ENCODE data around the gene SNX18. TPM values are rescaled to one million over a fixed set of nuclear protein-coding genes. Genes with fewer than 3 reads are reported as not detected.

The SNX18 gene
- total and polyA plus RNA-seq, 7 donors, result 3.9 to 13.0 (median 9.1) TPM

- no peaks in the 10 kb centered on the region for H3K27me3 ChIP-seq (ENCODE audit: insufficient read depth in 3 of 3, low read length in 2 of 3)
- peak in 1 of 4 donors; percentile 26 for ATAC-seq
- peaks cover 2% of the 10 kb centered on the region for H3K9me3 ChIP-seq
- H3K36me3 ChIP-seq (ENCODE audit: insufficient read depth in 1 of 2, low read depth in 1 of 2), result no peaks in the 10 kb centered on the region
- TF ChIP-seq, protein P1, sequence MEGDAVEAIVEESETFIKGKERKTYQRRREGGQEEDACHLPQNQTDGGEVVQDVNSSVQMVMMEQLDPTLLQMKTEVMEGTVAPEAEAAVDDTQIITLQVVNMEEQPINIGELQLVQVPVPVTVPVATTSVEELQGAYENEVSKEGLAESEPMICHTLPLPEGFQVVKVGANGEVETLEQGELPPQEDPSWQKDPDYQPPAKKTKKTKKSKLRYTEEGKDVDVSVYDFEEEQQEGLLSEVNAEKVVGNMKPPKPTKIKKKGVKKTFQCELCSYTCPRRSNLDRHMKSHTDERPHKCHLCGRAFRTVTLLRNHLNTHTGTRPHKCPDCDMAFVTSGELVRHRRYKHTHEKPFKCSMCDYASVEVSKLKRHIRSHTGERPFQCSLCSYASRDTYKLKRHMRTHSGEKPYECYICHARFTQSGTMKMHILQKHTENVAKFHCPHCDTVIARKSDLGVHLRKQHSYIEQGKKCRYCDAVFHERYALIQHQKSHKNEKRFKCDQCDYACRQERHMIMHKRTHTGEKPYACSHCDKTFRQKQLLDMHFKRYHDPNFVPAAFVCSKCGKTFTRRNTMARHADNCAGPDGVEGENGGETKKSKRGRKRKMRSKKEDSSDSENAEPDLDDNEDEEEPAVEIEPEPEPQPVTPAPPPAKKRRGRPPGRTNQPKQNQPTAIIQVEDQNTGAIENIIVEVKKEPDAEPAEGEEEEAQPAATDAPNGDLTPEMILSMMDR (IDR thresholded peaks at IDR 0.05), result no peak
- H3K4me1 ChIP-seq, result no peaks in the 10 kb centered on the region
- WGBS, 3 donors, result 42 to 46% (median 45%) methylated on average over 7 of the region's 7 CpGs
- H3K27ac ChIP-seq, result peak overlapping the region; percentile 51
- no peak overlapping the region for H3K4me3 ChIP-seq
- intact Hi-C loops (cut with DNase I), result no loop called here
- no peak for DNase-seq
These were observed 63.6 kb downstream of the SNX18 start for GRCh38 chr5:54580997-54581811.

DNA sequence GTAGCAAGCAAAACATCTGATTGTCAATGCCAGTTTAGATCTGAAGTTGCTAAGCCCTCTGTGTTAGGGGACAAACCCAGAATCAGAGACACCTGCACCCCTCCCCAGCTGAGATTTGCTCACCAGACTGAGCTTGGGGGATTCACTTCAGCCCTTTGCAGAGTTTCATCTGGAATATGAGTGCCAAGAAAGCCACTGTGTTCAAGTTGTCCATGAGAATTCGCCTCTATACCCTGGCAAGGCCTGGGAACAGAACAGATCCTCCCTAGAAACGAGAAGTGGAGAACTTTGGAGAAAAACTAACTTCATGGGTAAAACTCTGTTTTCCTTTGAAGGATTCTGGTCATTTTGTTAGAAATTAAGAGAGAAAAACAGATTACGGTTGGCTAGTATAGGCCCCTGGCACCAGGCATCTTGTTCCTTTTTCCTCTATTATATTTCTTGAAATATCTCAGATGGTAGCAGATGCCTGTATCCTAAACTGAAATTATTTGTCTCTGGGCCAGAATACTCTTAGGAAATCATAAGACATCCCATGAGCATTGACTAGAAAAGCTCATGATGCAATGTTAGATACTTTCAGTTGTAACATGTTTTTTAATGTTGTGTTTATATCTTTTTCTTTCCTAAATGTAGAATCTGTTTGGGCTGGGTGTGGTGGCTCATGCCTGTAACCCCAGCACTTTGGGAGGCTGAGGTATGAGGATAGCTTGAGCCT is 64.4 kb downstream of the SNX18 start:
- no peaks in the 10 kb centered on the region for H3K36me3 ChIP-seq (ENCODE audit: insufficient read depth in 1 of 2, low read depth in 1 of 2)
- H3K9me3 ChIP-seq, result peaks cover 6% of the 10 kb centered on the region
- no peaks in the 10 kb centered on the region for H3K4me1 ChIP-seq
- H3K27ac ChIP-seq, result peak overlapping the region; percentile 51
- intact Hi-C loops (cut with DNase I), result no loop called here
- ATAC-seq (peak in 1 of 4 donors; percentile 66), DNase-seq (no peak)
- H3K27me3 ChIP-seq (ENCODE audit: insufficient read depth in 3 of 3, low read length in 2 of 3), result no peaks in the 10 kb centered on the region
- 65 to 72% (median 69%) methylated on average over 3 of the region's 3 CpGs for whole genome bisulfite sequencing, 3 donors
- TF ChIP-seq, protein P1 (IDR thresholded peaks at IDR 0.05), result no peak
- no peak overlapping the region for H3K4me3 ChIP-seq

GRCh38 chr5:54586336-54586735 is 68.8 kb downstream of the SNX18 start:
- intact Hi-C loops (cut with DNase I), result no loop called here
- peaks cover 6% of the 10 kb centered on the region for H3K9me3 ChIP-seq
- H3K27me3 ChIP-seq (ENCODE audit: insufficient read depth in 3 of 3, low read length in 2 of 3), result no peaks in the 10 kb centered on the region
- no peak for ATAC-seq
- no peak overlapping the region for H3K4me3 ChIP-seq
- WGBS, 3 donors, result 94 to 98% (median 96%) methylated on average over 5 of the region's 5 CpGs
- no peaks in the 10 kb centered on the region for H3K4me1 ChIP-seq
- no peak for DNase-seq
- no peak overlapping the region for H3K27ac ChIP-seq
- no peaks in the 10 kb centered on the region for H3K36me3 ChIP-seq (ENCODE audit: insufficient read depth in 1 of 2, low read depth in 1 of 2)
- TF ChIP-seq, protein P1 (IDR thresholded peaks at IDR 0.05), result no peak

GRCh38 chr5:54589786-54590185 is 72.2 kb downstream of the SNX18 start:
- Histone ChIP-seq H3K9me3 (peaks cover 6% of the 10 kb centered on the region), H3K27me3 (ENCODE audit: insufficient read depth in 3 of 3, low read length in 2 of 3) (no peaks in the 10 kb centered on the region), H3K4me3 (no peak overlapping the region), H3K4me1 (no peaks in the 10 kb centered on the region), H3K27ac (no peak overlapping the region), H3K36me3 (ENCODE audit: insufficient read depth in 1 of 2, low read depth in 1 of 2) (no peaks in the 10 kb centered on the region)
- ATAC-seq (no peak), DNase-seq (no peak)
- WGBS, 3 donors, result 85 to 93% (median 88%) methylated on average over 4 of the region's 4 CpGs
- TF ChIP-seq, protein P1 (IDR thresholded peaks at IDR 0.05), result no peak
- intact Hi-C loops (cut with DNase I), result loop anchor here in 1 of 2 donors (1.0 kb wide), 1 partner anchor 26 kb away; no protein-coding TSS in a partner anchor
